Panc1 (cell line): ENCODE results near the gene TMEM229A.

Experiments
- POLR2AphosphoS5 ChIP-seq: IDR thresholded peaks from 2 replicates; pipeline ENCODE4 v1.6.1; 2012; ENCODE audit warnings: mild to moderate bottlenecking, low read depth, low read length, moderate library complexity
- TF ChIP-seq, protein P1 (sequence below): fragments of 450-650 bp; IDR thresholded peaks from 2 replicates; pipeline ENCODE4 v1.5.1; 2017; ENCODE audit warnings: mild to moderate bottlenecking

- TF ChIP-seq, protein P1, sequence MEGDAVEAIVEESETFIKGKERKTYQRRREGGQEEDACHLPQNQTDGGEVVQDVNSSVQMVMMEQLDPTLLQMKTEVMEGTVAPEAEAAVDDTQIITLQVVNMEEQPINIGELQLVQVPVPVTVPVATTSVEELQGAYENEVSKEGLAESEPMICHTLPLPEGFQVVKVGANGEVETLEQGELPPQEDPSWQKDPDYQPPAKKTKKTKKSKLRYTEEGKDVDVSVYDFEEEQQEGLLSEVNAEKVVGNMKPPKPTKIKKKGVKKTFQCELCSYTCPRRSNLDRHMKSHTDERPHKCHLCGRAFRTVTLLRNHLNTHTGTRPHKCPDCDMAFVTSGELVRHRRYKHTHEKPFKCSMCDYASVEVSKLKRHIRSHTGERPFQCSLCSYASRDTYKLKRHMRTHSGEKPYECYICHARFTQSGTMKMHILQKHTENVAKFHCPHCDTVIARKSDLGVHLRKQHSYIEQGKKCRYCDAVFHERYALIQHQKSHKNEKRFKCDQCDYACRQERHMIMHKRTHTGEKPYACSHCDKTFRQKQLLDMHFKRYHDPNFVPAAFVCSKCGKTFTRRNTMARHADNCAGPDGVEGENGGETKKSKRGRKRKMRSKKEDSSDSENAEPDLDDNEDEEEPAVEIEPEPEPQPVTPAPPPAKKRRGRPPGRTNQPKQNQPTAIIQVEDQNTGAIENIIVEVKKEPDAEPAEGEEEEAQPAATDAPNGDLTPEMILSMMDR, result no peak
- no peak for TF ChIP-seq POLR2AphosphoS5
These were observed 27.7 kb upstream of the TMEM229A start for GRCh38 chr7:124060528-124060927.
